GM19023 (cell line): Measurements from ENCODE around the gene RMND5B.
"Not testable (repeated sequence)": the region's sequence is repeated elsewhere in the genome, so short reads cannot be mapped to it uniquely, and the experiment has no call there.

Experiments used
- ATAC-seq: cut with Tn5 transposase; IDR thresholded peaks from one replicate; pipeline ENCODE4 v1.9.1; 2021; ENCODE audit warnings: mild to moderate bottlenecking, moderate library complexity; ENCODE audit not compliant: unreplicated experiment

Gene RMND5B

GRCh38 chr5:178130576-178131445 is at the start of gene RMND5B:
RMND5B (plus strand) TSS chr5:178131014; CDS start chr5:178138120, 7,106 bp downstream.
- peak; percentile 89 for ATAC-seq

GRCh38 chr5:178081571-178082243 is 49.1 kb upstream of the RMND5B start:
- ATAC-seq: no peak

- ATAC-seq: no peak
Measured at GRCh38 chr5:178083922-178084321, 46.9 kb upstream of the RMND5B start.

GRCh38 chr5:178085316-178085715 is 45.5 kb upstream of the RMND5B start:
- no peak for ATAC-seq

GRCh38 chr5:178086266-178086665 is 44.5 kb upstream of the RMND5B start:
- ATAC-seq: no peak

GRCh38 chr5:178087199-178087598 is 43.6 kb upstream of the RMND5B start:
- not testable (repeated sequence) for ATAC-seq

- ATAC-seq: no peak
Measured at GRCh38 chr5:178090856-178091255, 40.0 kb upstream of the RMND5B start.

- no peak for ATAC-seq
Measured at GRCh38 chr5:178093134-178093533, 37.7 kb upstream of the RMND5B start.

GRCh38 chr5:178094345-178094744 is 36.5 kb upstream of the RMND5B start:
- no peak for ATAC-seq

GRCh38 chr5:178098685-178099084 is 32.1 kb upstream of the RMND5B start:
- no peak for ATAC-seq

- ATAC-seq: no peak
Measured at GRCh38 chr5:178103612-178104011, 27.2 kb upstream of the RMND5B start.

- no peak for ATAC-seq
Measured at GRCh38 chr5:178104492-178104891, 26.3 kb upstream of the RMND5B start.

- ATAC-seq: no peak
Measured at GRCh38 chr5:178106086-178106485, 24.7 kb upstream of the RMND5B start.

- no peak for ATAC-seq
Measured at GRCh38 chr5:178106556-178107239, 24.1 kb upstream of the RMND5B start.

- ATAC-seq: no peak
Measured at GRCh38 chr5:178107756-178108310, 23.0 kb upstream of the RMND5B start.

GRCh38 chr5:178108446-178108845 is 22.4 kb upstream of the RMND5B start:
- ATAC-seq: no peak

- no peak for ATAC-seq
Measured at GRCh38 chr5:178108966-178109365, 21.8 kb upstream of the RMND5B start.

- ATAC-seq: no peak
Measured at GRCh38 chr5:178110511-178110910, 20.3 kb upstream of the RMND5B start.

- no peak for ATAC-seq
Measured at GRCh38 chr5:178111925-178112324, 18.9 kb upstream of the RMND5B start.

- ATAC-seq: no peak
Measured at GRCh38 chr5:178112545-178112944, 18.3 kb upstream of the RMND5B start.

- peak; percentile 51 for ATAC-seq
Measured at GRCh38 chr5:178113141-178113787, 17.6 kb upstream of the RMND5B start, which contains the start of gene N4BP3. N4BP3 (plus strand) TSS chr5:178113532; CDS start chr5:178119584, 6,052 bp downstream.
